Lung (tissue), 12 donors: ENCODE data around the gene FAM53C. TPM values are rescaled to one million over a fixed set of nuclear protein-coding genes. Genes with fewer than 3 reads are reported as not detected.

Source experiments
- ATAC-seq: fragments of 200-7000 bp; cut with Tn5 transposase; one replicate; pipeline ENCODE4 v1.9.1; 2020; ENCODE audit warnings: moderate number of reproducible peaks; ENCODE audit not compliant: insufficient read depth, low FRiP score
- DNase-seq, 3 donors: peaks; one replicate each; pipeline ENCODE4 v3.0.0-alpha.2; 2013 to 2017
- H3K27ac ChIP-seq, 2 donors: one replicate each; pipeline ENCODE4 v1.5.1; 2013; ENCODE audit warnings: mild to moderate bottlenecking in 2 of 2, moderate library complexity in 2 of 2, control low read depth in 1 of 2, inconsistent platforms in 1 of 2, low read depth in 1 of 2, low read length in 1 of 2
- H3K27me3 ChIP-seq, 3 donors: one replicate each; pipeline ENCODE4 v1.5.1; 2013; ENCODE audit warnings: low read length in 2 of 3; ENCODE audit not compliant: control insufficient read depth in 3 of 3, insufficient read depth in 3 of 3
- H3K36me3 ChIP-seq, 4 donors: one replicate each; pipeline ENCODE4 v1.5.1; 2013; ENCODE audit warnings: low read length in 4 of 4, mild to moderate bottlenecking in 1 of 4, moderate library complexity in 1 of 4; ENCODE audit not compliant: control insufficient read depth in 4 of 4, insufficient read depth in 4 of 4
- H3K4me1 ChIP-seq, 5 donors: one replicate each; pipeline ENCODE4 v1.5.1; 2013; ENCODE audit warnings: low read length in 5 of 5, mild to moderate bottlenecking in 2 of 5, moderate library complexity in 1 of 5; ENCODE audit not compliant: control insufficient read depth in 5 of 5, insufficient read depth in 5 of 5
- H3K4me3 ChIP-seq: one replicate; pipeline ENCODE4 v1.5.1; 2013; ENCODE audit warnings: mild to moderate bottlenecking, control low read depth, moderate library complexity
- H3K9ac ChIP-seq, 2 donors: one replicate each; pipeline ENCODE4 v1.5.1; 2013; ENCODE audit warnings: low read length in 2 of 2, control low read depth in 1 of 2; ENCODE audit not compliant: insufficient read depth in 1 of 2
- H3K9me3 ChIP-seq, 4 donors: one replicate each; pipeline ENCODE4 v1.5.1; 2013; ENCODE audit warnings: low read length in 3 of 4, mild to moderate bottlenecking in 1 of 4, moderate library complexity in 1 of 4; ENCODE audit not compliant: control insufficient read depth in 4 of 4, insufficient read depth in 3 of 4
- WGBS, 2 donors: extraction: QIAGEN DNeasy Blood & Tissue Kit; methylation state at CpG; one replicate each; pipeline ENCODE4 v1.1.7; 2013; 5-methylcytosine and 5-hydroxymethylcytosine counted together
- polyA plus RNA-seq, 2 donors: library from polyadenylated mRNA; stranded (reverse); fragments of 200-250 nt; gene quantifications; one replicate each; pipeline ENCODE4 v1.2.1, GENCODE V29; 2013
- total RNA-seq, 2 donors: library from RNA; depleted of rRNA in 1 of 2; stranded (reverse); fragments of >200 nt in 1 of 2; gene quantifications; one replicate each; pipeline ENCODE4 v1.2.1, GENCODE V29; 2014 to 2021
- TF ChIP-seq, protein P1 (sequence below): IDR thresholded peaks from 2 replicates; pipeline ENCODE4 v1.5.1; 2012; ENCODE audit warnings: mild to moderate bottlenecking; ENCODE audit errors: control extremely low read depth, extremely low read depth
- donor health status: control.
- donor health status: control.
- donor health status: Bipolar disorder and iron deficiency.
- donor health status: healthy.
- donor health status: DM: yes; HTN: yes; CAD: no.

FAM53C gene
- total and polyA plus RNA-seq, 4 donors: 8.2 to 28.0 (median 21.1) TPM

DNA sequence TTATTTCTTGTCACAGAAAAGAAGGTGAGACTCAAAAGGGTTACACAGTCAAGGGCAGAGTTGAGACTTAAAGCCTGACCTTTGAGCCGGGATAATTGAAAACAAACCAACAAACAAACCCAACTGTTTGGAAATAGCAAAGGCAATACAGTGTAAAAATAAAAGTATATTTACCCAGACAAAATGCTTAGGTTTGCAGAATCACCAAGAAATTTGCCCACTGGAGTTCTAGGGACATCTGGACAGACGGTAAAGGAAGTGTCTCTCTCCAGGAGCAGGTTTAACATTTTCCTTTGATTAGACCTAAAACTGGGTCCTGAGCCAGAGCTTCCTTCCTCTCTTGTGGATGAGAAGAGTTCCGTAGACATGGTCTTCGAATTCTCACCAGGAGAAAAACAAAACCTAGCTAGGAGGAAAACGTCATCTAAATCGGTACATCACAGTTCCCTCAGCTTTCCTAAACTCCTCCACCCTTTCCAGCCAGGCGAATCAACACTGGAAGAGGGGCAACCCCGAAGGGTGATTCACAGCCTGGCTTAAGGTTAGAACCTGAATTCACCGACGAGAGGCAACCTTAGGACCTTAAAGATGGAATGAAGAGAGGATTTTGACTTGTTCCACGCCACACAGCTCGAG is 7.1 kb upstream of the FAM53C start:
- 3 to 5% methylated on average over 12 of the region's 12 CpGs for WGBS, 2 donors
- H3K36me3 ChIP-seq: no peaks in the 10 kb centered on the region
- TF ChIP-seq, protein P1, sequence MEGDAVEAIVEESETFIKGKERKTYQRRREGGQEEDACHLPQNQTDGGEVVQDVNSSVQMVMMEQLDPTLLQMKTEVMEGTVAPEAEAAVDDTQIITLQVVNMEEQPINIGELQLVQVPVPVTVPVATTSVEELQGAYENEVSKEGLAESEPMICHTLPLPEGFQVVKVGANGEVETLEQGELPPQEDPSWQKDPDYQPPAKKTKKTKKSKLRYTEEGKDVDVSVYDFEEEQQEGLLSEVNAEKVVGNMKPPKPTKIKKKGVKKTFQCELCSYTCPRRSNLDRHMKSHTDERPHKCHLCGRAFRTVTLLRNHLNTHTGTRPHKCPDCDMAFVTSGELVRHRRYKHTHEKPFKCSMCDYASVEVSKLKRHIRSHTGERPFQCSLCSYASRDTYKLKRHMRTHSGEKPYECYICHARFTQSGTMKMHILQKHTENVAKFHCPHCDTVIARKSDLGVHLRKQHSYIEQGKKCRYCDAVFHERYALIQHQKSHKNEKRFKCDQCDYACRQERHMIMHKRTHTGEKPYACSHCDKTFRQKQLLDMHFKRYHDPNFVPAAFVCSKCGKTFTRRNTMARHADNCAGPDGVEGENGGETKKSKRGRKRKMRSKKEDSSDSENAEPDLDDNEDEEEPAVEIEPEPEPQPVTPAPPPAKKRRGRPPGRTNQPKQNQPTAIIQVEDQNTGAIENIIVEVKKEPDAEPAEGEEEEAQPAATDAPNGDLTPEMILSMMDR: no peak
- H3K9ac ChIP-seq: peak overlapping the region; percentile 31 to 57
- no peaks in the 10 kb centered on the region for H3K27me3 ChIP-seq
- H3K9me3 ChIP-seq: no peaks in the 10 kb centered on the region
- no peak overlapping the region for H3K27ac ChIP-seq
- no peak overlapping the region for H3K4me3 ChIP-seq
- ATAC-seq (no peak), DNase-seq (peak in 2 of 3 donors; percentile 19 to 22)
- peaks cover 0 to 20% (median 0%) of the 10 kb centered on the region in 5 donors for H3K4me1 ChIP-seq

DNA sequence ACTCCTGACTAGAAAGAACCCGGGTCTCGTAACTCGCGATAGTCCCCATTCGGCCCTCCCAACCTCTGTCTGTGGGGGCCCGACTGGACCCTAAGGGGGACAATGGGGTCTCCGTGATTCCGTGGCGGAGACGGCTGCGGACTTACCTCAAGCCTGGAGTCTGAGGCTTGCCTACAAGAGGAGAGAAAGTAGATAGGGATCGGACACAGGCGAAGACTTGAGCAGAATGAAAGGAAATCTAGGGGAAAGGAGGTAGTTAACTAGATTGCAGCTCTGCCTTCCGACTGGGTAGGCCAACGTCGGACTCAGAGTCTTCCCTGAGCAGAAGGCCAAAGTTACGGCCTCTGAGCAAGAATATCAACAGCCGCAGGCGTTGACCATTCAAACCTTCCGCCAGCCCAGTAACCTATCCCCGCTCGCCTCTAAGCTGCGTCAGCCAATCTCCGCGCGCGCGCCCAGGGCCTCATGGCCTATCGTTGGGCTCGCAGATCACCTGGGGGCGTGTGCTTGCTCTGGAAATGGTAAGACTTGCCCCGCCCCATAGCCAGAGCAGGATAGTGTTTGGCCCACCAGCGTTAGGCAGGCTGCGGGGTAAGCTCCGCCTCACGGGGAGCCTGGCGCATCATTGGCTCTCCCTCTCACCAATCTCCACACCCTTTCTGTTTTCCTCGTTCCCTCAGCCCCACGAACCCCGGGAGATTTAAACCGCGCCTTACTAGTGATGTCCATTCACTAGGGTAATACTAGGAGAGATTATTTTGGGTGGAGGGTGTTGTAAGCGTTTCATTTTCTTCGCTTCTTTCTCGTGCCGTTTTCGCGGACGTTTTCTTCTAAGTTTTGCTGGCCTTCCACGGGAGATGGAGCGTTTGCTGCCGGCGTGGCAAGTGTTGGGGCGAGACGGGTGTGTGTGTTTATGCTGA is 6.4 kb upstream of the FAM53C start, which contains the start of gene CDC25C:
Gene CDC25C, minus strand, starts transcription at position 356 of the 920 bp plus-strand sequence. CDS start 624 bp downstream, outside the sequence.
- peak; percentile 100 for ATAC-seq
- peak within 1 kb of the TSS; percentile 31 to 57 for H3K9ac ChIP-seq
- H3K4me1 ChIP-seq: peaks cover 0 to 21% (median 0%) of the 10 kb centered on the region in 5 donors
- no peaks in the 10 kb centered on the region for H3K36me3 ChIP-seq
- peak; percentile 99 to 100 (median 99) for DNase-seq
- no peaks in the 10 kb centered on the region for H3K27me3 ChIP-seq
- H3K4me3 ChIP-seq: peak within 1 kb of the TSS; percentile 27
- no peak within 1 kb of the TSS for H3K27ac ChIP-seq
- WGBS, 2 donors: 0 to 1% methylated on average over 55 of the region's 55 CpGs
- TF ChIP-seq, protein P1: no peak
- no peaks in the 10 kb centered on the region for H3K9me3 ChIP-seq

- no peak for ATAC-seq
- H3K4me3 ChIP-seq: no peak overlapping the region
- H3K27me3 ChIP-seq: no peaks in the 10 kb centered on the region
- H3K9me3 ChIP-seq: no peaks in the 10 kb centered on the region
- 83 to 90% methylated on average over 3 of the region's 3 CpGs for WGBS, 2 donors
- no peak for DNase-seq
- peaks cover 0 to 37% (median 6%) of the 10 kb centered on the region in 5 donors for H3K4me1 ChIP-seq
- H3K9ac ChIP-seq: no peak overlapping the region
- no peak overlapping the region for H3K27ac ChIP-seq
- TF ChIP-seq, protein P1: no peak
- H3K36me3 ChIP-seq: no peaks in the 10 kb centered on the region
Observed at GRCh38 chr5:138334867-138335447, 3.1 kb upstream of the FAM53C start.
